Right lobe of liver (tissue), 4 donors: ENCODE data around the gene LTB.

ENCODE experiments used
- POLR2A ChIP-seq: fragments of 450-650 bp; IDR thresholded peaks from one replicate; pipeline ENCODE4 v1.6.1; 2017; ENCODE audit warnings: antibody characterized with exemption, mild to moderate bottlenecking
- TF ChIP-seq, protein P1 (sequence below), 4 donors: fragments of 200-600 bp in 3 of 4; fragments of 450-650 bp in 1 of 4; IDR thresholded peaks; one replicate each; pipeline versions ENCODE4 v1.5.1 to v1.8.0; 2016 to 2022; ENCODE audit warnings: antibody characterized with exemption in 4 of 4, mild to moderate bottlenecking in 2 of 4
- donor health status: DM: no; HTN: no; CAD: no.
- donor health status: DM: no; HTN: no; CAD: no.
- donor health status: DM: no; HTN: yes; CAD: no.

DNA sequence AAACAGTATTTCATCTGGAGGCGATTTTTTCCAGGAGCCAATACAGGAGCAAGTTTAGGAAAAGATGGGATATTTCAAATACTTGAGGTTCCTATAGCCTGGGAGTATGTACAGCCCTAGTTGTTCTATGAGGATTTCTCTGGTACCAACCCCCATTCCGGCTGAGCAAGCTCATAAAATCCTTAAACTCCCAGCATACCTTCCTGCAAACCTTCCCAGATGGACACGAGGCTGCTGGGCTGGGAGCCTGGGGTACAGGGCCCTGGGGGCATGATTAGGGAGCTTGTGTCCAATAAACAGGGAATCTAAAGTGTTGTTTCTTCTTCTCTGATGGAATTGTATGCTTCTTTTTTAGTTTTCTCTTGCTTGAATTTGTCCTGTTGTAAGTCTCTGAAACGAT, 39.8 kb upstream of the LTB start:
- TF ChIP-seq, protein P1, sequence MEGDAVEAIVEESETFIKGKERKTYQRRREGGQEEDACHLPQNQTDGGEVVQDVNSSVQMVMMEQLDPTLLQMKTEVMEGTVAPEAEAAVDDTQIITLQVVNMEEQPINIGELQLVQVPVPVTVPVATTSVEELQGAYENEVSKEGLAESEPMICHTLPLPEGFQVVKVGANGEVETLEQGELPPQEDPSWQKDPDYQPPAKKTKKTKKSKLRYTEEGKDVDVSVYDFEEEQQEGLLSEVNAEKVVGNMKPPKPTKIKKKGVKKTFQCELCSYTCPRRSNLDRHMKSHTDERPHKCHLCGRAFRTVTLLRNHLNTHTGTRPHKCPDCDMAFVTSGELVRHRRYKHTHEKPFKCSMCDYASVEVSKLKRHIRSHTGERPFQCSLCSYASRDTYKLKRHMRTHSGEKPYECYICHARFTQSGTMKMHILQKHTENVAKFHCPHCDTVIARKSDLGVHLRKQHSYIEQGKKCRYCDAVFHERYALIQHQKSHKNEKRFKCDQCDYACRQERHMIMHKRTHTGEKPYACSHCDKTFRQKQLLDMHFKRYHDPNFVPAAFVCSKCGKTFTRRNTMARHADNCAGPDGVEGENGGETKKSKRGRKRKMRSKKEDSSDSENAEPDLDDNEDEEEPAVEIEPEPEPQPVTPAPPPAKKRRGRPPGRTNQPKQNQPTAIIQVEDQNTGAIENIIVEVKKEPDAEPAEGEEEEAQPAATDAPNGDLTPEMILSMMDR (IDR thresholded peaks at IDR 0.05): no peak
- no peak for TF ChIP-seq POLR2A
